NCI-H446 treated with DMSO at 0.1 percent for 48 hours (cell line): ENCODE measurements around the gene SLC12A9.
"Not testable (repeated sequence)": the region's sequence is repeated elsewhere in the genome, so short reads cannot be mapped to it uniquely, and the experiment has no call there.

Experiments used
- DNase-seq: peaks from one replicate; lab custom pipeline; 2025; lab: John Stamatoyannopoulos, UW

The SLC12A9 gene

GRCh38 chr7:100826514-100827329 lies 25.8 kb upstream of the SLC12A9 start:
- no peak for DNase-seq

GRCh38 chr7:100827330-100828226 lies 24.9 kb upstream of the SLC12A9 start, which contains the start of gene EPHB4:
EPHB4 (minus strand) TSS chr7:100827523; CDS start chr7:100827030, 493 bp downstream.
- DNase-seq, result peak; percentile 36

GRCh38 chr7:100829150-100829716 lies 23.3 kb upstream of the SLC12A9 start:
- no peak for DNase-seq

- DNase-seq, result no peak
Measured at GRCh38 chr7:100830396-100830795, 22.1 kb upstream of the SLC12A9 start.

- DNase-seq, result no peak
Measured at GRCh38 chr7:100832281-100832633, 20.3 kb upstream of the SLC12A9 start.

- DNase-seq, result no peak
Measured at GRCh38 chr7:100835903-100836811, 16.4 kb upstream of the SLC12A9 start.

GRCh38 chr7:100836812-100837098 lies 15.8 kb upstream of the SLC12A9 start:
- no peak for DNase-seq

- peak; percentile 67 for DNase-seq
Measured at GRCh38 chr7:100837099-100837836, 15.2 kb upstream of the SLC12A9 start.

GRCh38 chr7:100839361-100839760 lies 13.2 kb upstream of the SLC12A9 start:
- no peak for DNase-seq

GRCh38 chr7:100840470-100841100 lies 11.9 kb upstream of the SLC12A9 start:
- DNase-seq, result no peak

GRCh38 chr7:100847360-100847759 lies 5.2 kb upstream of the SLC12A9 start:
- no peak for DNase-seq

GRCh38 chr7:100854146-100854895 lies 1.8 kb downstream of the SLC12A9 start:
- DNase-seq, result no peak

GRCh38 chr7:100854899-100855298 lies 2.4 kb downstream of the SLC12A9 start:
- DNase-seq, result not testable (repeated sequence)

- no peak for DNase-seq
Measured at GRCh38 chr7:100855515-100855914, 3.0 kb downstream of the SLC12A9 start.

- no peak for DNase-seq
Measured at GRCh38 chr7:100856871-100857282, 4.4 kb downstream of the SLC12A9 start.

GRCh38 chr7:100859856-100860255 lies 7.3 kb downstream of the SLC12A9 start:
- DNase-seq, result no peak

- DNase-seq, result no peak
Measured at GRCh38 chr7:100860702-100861615, 8.4 kb downstream of the SLC12A9 start.

GRCh38 chr7:100861616-100861985 lies 9.1 kb downstream of the SLC12A9 start:
- no peak for DNase-seq
